HepG2 (cell line): Measurements from ENCODE around the gene INTS1. TPM values are rescaled to one million over a fixed set of nuclear protein-coding genes. Genes with fewer than 3 reads are reported as not detected.

Experiments
- AGO2 ChIP-seq: fragments of 200-400 bp; formaldehyde crosslinking; optimal IDR thresholded peaks from 2 replicates; pipeline ENCODE3; 2017; ENCODE audit warnings: mild to moderate bottlenecking, low read depth, low read length, moderate library complexity
- CTCF ChIP-seq: sonication (generic); formaldehyde crosslinking; IDR thresholded peaks from 2 replicates; pipeline ENCODE4 v1.5.0; 2020; ENCODE audit warnings: mild to moderate bottlenecking, missing genetic modification reagents, moderate library complexity
- HMGXB3 ChIP-seq: sonication (generic); formaldehyde crosslinking; IDR thresholded peaks from 2 replicates; pipeline ENCODE4 v1.4.0; 2020; ENCODE audit warnings: missing genetic modification reagents, borderline replicate concordance
- KAT7 ChIP-seq: IDR thresholded peaks from 2 replicates; pipeline ENCODE4 v1.6.1; 2018; ENCODE audit warnings: borderline replicate concordance, missing compliant biosample characterization
- KDM2A ChIP-seq: sonication (generic); formaldehyde crosslinking; IDR thresholded peaks from 2 replicates; pipeline ENCODE4 v1.4.0; 2020; ENCODE audit warnings: low read depth, missing genetic modification reagents, borderline replicate concordance
- KDM6A ChIP-seq: IDR thresholded peaks from 2 replicates; pipeline ENCODE4 v1.6.1; 2016; ENCODE audit warnings: low read depth
- MEIS1 ChIP-seq: sonication (generic); formaldehyde crosslinking; IDR thresholded peaks from 2 replicates; pipeline ENCODE4 v1.9.0; 2021; ENCODE audit warnings: mild to moderate bottlenecking, missing genetic modification reagents, moderate library complexity, borderline replicate concordance
- PHF20 ChIP-seq: sonication (generic); formaldehyde crosslinking; IDR thresholded peaks from 2 replicates; pipeline ENCODE4 v1.5.0; 2020; ENCODE audit warnings: mild to moderate bottlenecking, missing genetic modification reagents
- POLR2G ChIP-seq: fragments of 200-400 bp; formaldehyde crosslinking; IDR thresholded peaks from 2 replicates; pipeline ENCODE4 v1.6.1; 2018; ENCODE audit warnings: mild to moderate bottlenecking, low read depth, low read length, moderate library complexity
- PPARG ChIP-seq: conservative IDR thresholded peaks from 2 replicates; pipeline ENCODE4 v1.6.1; 2016; ENCODE audit warnings: missing biosample characterization, missing genetic modification reagents
- RFXAP ChIP-seq: sonication (generic); formaldehyde crosslinking; IDR thresholded peaks from 2 replicates; pipeline ENCODE4 v1.4.0; 2020; ENCODE audit warnings: missing genetic modification reagents, borderline replicate concordance
- ZBTB42 ChIP-seq: sonication (generic); formaldehyde crosslinking; IDR thresholded peaks from 2 replicates; pipeline ENCODE4 v1.5.0; 2020; ENCODE audit warnings: mild to moderate bottlenecking, missing genetic modification reagents
- ZFP36L1 ChIP-seq: sonication (generic); formaldehyde crosslinking; IDR thresholded peaks from 2 replicates; pipeline ENCODE4 v1.8.0; 2022; ENCODE audit warnings: mild to moderate bottlenecking, missing genetic modification reagents, moderate library complexity
- ZFP37 ChIP-seq: sonication (generic); formaldehyde crosslinking; IDR thresholded peaks from 2 replicates; pipeline ENCODE4 v1.4.0; 2020; ENCODE audit warnings: missing genetic modification reagents, borderline replicate concordance
- ZNF160 ChIP-seq: sonication (generic); formaldehyde crosslinking; IDR thresholded peaks from 2 replicates; pipeline ENCODE4 v1.8.0; 2022; ENCODE audit warnings: mild to moderate bottlenecking, inconsistent platforms, missing genetic modification reagents
- ZNF503 ChIP-seq: sonication (generic); formaldehyde crosslinking; IDR thresholded peaks from 2 replicates; pipeline ENCODE4 v1.4.0; 2020; ENCODE audit warnings: missing genetic modification reagents
- ZNF557 ChIP-seq: sonication (generic); formaldehyde crosslinking; IDR thresholded peaks from 2 replicates; pipeline ENCODE4 v1.4.0; 2020; ENCODE audit warnings: missing genetic modification reagents
- ZNF614 ChIP-seq: IDR thresholded peaks from 2 replicates; pipeline ENCODE4 v1.6.1; 2018; ENCODE audit warnings: missing biosample characterization, missing genetic modification reagents, inconsistent platforms, borderline replicate concordance
- ZNF644 ChIP-seq: IDR thresholded peaks from 2 replicates; pipeline ENCODE4 v1.6.1; 2016; ENCODE audit warnings: low read depth
- polyA plus RNA-seq, 8 experiments: library from polyadenylated mRNA; depleted of rRNA in 3 of 8; stranded (reverse) in 7 of 8; unstranded in 1 of 8; fragments of >200 nt; fragmentation: Illumina TruSeq in 4 of 8; extraction: Trizol in 4 of 8; gene quantifications; 2 replicates each; pipeline versions ENCODE4 v1.2.1 to v1.2.3, GENCODE V29; 2011 to 2016; ENCODE audit warnings: low read depth in 4 of 8, missing spikeins in 1 of 8, mixed read lengths in 1 of 8; ENCODE audit not compliant: insufficient read depth in 1 of 8
- total RNA-seq, 5 experiments: library from RNA; depleted of rRNA; stranded (reverse); fragments of >200 nt; fragmentation: Illumina TruSeq; extraction: Trizol; gene quantifications; 2 replicates each; pipeline ENCODE4 v1.2.3, GENCODE V29; 2016; ENCODE audit warnings: low read depth in 1 of 5

The INTS1 gene
- total and polyA plus RNA-seq, 2 of the 13 experiments (the other 11 are each of a cell fraction or from before 2014, with no cell fraction given): 13.7 to 29.0 TPM

- TF ChIP-seq PHF20 (CRISPR knock-in tag): peak; percentile 98
- TF ChIP-seq HMGXB3: peak; percentile 56; the same call in 1 of the 2 replicates
- peak; percentile 74 for TF ChIP-seq AGO2
- TF ChIP-seq KAT7 (CRISPR knock-in tag): peak; percentile 84; the same call in 1 of the 2 replicates
- TF ChIP-seq KDM2A (CRISPR knock-in tag): peak; percentile 88
- peak; percentile 68; the same call in 1 of the 2 replicates for TF ChIP-seq ZBTB42 (CRISPR knock-in tag)
- TF ChIP-seq ZNF503: peak; percentile 64; the same call in 1 of the 2 replicates
- TF ChIP-seq RFXAP (CRISPR knock-in tag): peak; percentile 64; the same call in 1 of the 2 replicates
- 0 out of 2 replicates have a peak, but pooled peaks have one; percentile 30 for TF ChIP-seq PPARG
- peak; percentile 38; the same call in 1 of the 2 replicates for TF ChIP-seq MEIS1 (CRISPR knock-in tag)
- TF ChIP-seq ZNF644 (CRISPR knock-in tag): no peak
- TF ChIP-seq ZNF614 (CRISPR knock-in tag): 0 out of 2 replicates have a peak, but pooled peaks have one; percentile 56
- no peak for TF ChIP-seq KDM6A (CRISPR knock-in tag)
- TF ChIP-seq POLR2G: peak; percentile 84
- peak; percentile 82 for TF ChIP-seq ZFP36L1
- peak; percentile 87 for TF ChIP-seq CTCF (CRISPR knock-in tag)
- no peak for TF ChIP-seq ZNF557 (CRISPR knock-in tag)
- 0 out of 2 replicates have a peak, but pooled peaks have one; percentile 42 for TF ChIP-seq ZNF160
- TF ChIP-seq ZFP37 (CRISPR knock-in tag): no peak
Measured at GRCh38 chr7:1503816-1504775, at the start of gene INTS1 (continued).
